ENCODE data around the gene IRGC.

IRGC gene

GRCh38 chr19:43767316-43767715, 51.4 kb downstream of the IRGC start:
- TF ChIP-seq CTCF (IDR thresholded peaks at IDR 0.05): no peak
- Histone ChIP-seq H3K9me3 (ENCODE audit: control insufficient read depth, low read length) (no peaks in the 10 kb centered on the region), H3K79me2 (no peaks in the 10 kb centered on the region), H3K36me3 (ENCODE audit: control insufficient read depth, insufficient read depth, low read length) (no peaks in the 10 kb centered on the region), H2AFZ (no peak overlapping the region), H3K4me1 (no peaks in the 10 kb centered on the region), H3K4me3 (ENCODE audit: low read depth, low read length) (no peak overlapping the region), H3K27me3 (ENCODE audit: control insufficient read depth, insufficient read depth, low read length) (no peaks in the 10 kb centered on the region), H3K4me2 (ENCODE audit: low read length) (no peak overlapping the region), H3K9ac (no peak overlapping the region), H3K27ac (no peak overlapping the region)

- Histone ChIP-seq H3K4me2 (ENCODE audit: low read length) (no peak overlapping the region), H3K9ac (no peak overlapping the region), H3K79me2 (no peaks in the 10 kb centered on the region), H3K4me1 (no peaks in the 10 kb centered on the region), H3K9me3 (ENCODE audit: control insufficient read depth, low read length) (no peaks in the 10 kb centered on the region), H3K27me3 (ENCODE audit: control insufficient read depth, insufficient read depth, low read length) (no peaks in the 10 kb centered on the region), H2AFZ (no peak overlapping the region), H3K4me3 (ENCODE audit: low read depth, low read length) (no peak overlapping the region), H3K27ac (no peak overlapping the region), H3K36me3 (ENCODE audit: control insufficient read depth, insufficient read depth, low read length) (no peaks in the 10 kb centered on the region)
- no peak for TF ChIP-seq CTCF (IDR thresholded peaks at IDR 0.05)
Measured at GRCh38 chr19:43767818-43768217, 51.9 kb downstream of the IRGC start.

- H3K79me2 ChIP-seq: no peaks in the 10 kb centered on the region
- no peak overlapping the region for H3K4me2 ChIP-seq (ENCODE audit: low read length)
- no peak overlapping the region for H3K9ac ChIP-seq
- H2AFZ ChIP-seq: no peak overlapping the region
- H3K4me3 ChIP-seq (ENCODE audit: low read depth, low read length): no peak overlapping the region
- H3K27ac ChIP-seq: no peak overlapping the region
- no peaks in the 10 kb centered on the region for H3K4me1 ChIP-seq
- no peak for TF ChIP-seq CTCF (IDR thresholded peaks at IDR 0.05)
- H3K9me3 ChIP-seq (ENCODE audit: control insufficient read depth, low read length): no peaks in the 10 kb centered on the region
- no peaks in the 10 kb centered on the region for H3K36me3 ChIP-seq (ENCODE audit: control insufficient read depth, insufficient read depth, low read length)
- no peaks in the 10 kb centered on the region for H3K27me3 ChIP-seq (ENCODE audit: control insufficient read depth, insufficient read depth, low read length)
Measured at GRCh38 chr19:43768273-43769050, 52.6 kb downstream of the IRGC start.

- H3K9ac ChIP-seq: no peak overlapping the region
- H3K27me3 ChIP-seq (ENCODE audit: control insufficient read depth, insufficient read depth, low read length): no peaks in the 10 kb centered on the region
- no peak overlapping the region for H2AFZ ChIP-seq
- H3K4me1 ChIP-seq: no peaks in the 10 kb centered on the region
- no peak overlapping the region for H3K27ac ChIP-seq
- TF ChIP-seq CTCF (IDR thresholded peaks at IDR 0.05): no peak
- H3K36me3 ChIP-seq (ENCODE audit: control insufficient read depth, insufficient read depth, low read length): no peaks in the 10 kb centered on the region
- no peaks in the 10 kb centered on the region for H3K9me3 ChIP-seq (ENCODE audit: control insufficient read depth, low read length)
- no peak overlapping the region for H3K4me2 ChIP-seq (ENCODE audit: low read length)
- H3K79me2 ChIP-seq: no peaks in the 10 kb centered on the region
- no peak overlapping the region for H3K4me3 ChIP-seq (ENCODE audit: low read depth, low read length)
Measured at GRCh38 chr19:43769256-43769655, 53.4 kb downstream of the IRGC start.
